Measurements from ENCODE around the gene PNPLA5.

The PNPLA5 gene

DNA sequence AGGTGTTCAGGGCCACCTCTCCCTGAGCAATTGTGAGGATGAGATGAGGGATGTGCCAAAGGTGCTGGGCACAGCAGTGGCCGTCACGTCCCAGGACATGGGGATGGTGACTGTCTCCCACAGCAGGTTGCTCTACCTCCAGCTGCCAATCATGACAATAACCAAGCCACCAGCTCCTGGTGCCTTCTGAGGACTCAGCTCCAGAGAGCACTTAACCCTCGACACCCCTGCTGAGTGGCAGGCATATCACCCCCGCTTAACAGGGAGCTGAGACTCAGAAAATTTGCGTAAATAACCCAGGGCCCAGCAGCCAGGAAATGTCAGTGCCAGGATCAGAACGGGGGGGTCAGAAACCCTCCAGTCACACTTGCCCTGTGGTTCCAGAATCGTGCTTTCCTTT, 8.4 kb upstream of the PNPLA5 start:
- DNase-seq = no peak

DNA sequence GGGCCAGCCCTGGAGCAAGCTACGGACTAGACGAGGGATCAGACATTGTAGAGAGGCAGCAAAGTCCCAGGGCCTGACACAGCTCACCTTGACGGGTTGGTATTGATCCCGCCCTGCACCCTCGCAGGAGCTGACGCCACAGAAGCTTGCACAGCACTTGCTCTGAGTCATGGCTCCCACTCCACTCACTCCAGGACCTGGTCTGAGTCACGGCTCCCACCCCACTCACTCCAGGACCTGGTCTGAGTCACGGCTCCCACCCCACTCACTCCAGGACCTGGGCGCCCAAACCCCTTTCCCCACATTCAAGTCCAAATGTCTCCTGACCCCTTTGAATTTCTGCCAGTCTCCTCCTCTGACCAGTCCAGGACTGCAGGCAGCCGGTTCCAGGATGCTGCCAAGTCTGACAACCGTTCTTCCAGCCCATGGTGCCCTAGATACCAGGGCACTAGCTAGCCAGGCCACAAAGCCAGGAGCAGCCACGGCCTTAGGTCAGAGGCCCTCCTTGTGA, 6.0 kb upstream of the PNPLA5 start:
- DNase-seq = no peak

DNA sequence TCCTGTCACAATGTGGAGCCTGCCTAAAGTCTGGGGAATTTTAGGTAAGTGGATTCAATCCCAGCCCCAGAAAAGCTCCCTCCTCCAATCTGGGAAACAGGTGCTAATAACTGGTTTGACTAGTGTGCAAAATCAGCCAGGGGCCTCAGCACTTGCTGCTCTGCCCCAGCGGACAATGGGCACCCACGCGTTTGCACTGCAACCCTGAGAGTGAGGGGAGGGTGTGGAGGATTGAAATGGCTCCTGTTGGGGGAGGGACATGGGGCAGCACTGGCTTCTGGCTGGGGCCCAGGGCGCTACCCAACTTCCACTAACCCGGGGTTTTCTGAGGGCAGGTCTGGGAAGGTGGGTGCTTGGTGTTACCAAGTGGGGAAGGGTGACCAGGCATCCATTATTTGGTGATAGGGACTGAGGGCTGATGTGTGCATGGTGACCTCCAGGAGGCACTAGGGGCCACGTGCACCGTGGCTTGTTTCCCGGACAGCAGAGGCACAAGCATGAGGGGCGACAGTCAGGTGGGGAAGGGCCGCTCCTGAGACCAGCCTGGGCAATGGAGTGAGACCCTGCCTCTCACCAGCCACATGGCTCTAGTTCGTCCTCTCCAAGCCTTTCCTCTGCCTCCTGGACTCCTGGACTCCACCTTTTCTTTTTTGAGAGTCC, 4.3 kb upstream of the PNPLA5 start:
- DNase-seq = no peak

DNA sequence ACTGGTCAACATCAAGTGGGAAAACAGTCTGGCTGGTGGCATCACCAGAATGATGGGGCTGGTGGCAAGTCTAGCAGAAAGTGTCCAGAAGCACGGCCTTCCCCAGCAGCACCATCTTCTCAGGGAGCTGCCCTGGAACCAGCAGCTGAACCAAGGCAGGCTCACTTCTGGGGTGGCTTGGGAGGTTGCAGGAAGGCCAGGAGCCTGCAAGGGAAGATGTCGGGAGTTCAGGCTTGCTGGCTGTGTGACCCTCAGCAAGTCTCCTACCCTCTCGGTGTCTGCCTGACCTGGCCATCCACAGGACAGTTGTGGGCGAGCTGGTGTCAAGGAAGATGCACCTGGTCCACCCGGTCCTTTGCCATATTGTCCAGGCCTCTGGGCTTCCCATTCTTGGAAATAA, 2.3 kb upstream of the PNPLA5 start:
- no peak for DNase-seq

DNA sequence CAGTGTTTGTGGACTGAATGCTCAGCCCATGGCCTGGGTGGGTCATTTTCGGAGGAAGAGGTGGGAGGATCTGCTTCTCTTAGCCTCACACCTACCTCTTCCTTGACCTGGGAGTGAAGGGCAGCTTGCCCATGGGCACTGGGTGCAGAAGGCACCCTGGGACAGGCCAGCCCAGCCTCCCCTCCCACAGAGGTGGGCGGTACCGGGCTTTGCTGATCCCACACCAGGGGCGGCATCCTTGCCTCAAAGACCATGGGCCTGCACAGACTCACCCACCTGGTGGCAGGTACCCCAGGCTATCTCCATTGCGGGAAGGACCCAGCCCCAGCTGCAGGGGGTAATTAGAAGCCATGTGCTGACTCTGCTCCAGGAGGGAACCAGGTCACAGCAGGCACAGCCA, 1.5 kb upstream of the PNPLA5 start:
- no peak for DNase-seq

DNA sequence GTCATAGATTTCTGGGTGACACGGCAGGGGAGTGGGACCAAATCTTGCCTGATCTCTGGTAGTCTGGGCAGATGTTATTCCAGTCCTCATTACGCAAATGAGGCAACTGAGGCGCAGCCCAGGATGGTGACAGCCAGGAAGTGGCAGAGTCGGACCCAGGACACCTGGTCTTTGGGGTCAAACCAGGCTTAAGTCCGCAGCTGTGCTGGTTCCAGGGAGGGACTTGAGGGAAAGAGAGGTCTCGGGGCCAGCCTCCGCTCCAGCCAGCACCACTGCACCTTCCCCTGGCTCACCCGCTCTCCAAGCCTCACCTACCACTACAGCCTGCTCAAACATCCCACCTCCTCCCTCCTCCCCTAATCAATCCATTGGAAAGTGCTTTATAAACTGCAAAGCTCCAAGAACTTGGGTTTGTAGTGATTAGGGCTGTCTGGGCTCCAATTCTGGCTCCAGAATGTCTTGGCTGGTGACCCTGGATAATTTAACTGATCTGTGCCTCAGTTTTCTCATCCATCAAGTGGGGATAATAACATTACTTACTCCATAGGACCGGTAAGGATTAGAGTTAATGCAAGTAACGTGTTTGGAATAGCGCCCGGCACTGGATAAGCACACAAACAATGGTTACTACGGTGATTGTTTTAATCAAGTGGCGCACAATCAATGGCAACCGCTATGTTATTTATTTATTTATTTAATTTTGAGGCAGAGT, 526 bp upstream of the PNPLA5 start:
- no peak for DNase-seq

DNA sequence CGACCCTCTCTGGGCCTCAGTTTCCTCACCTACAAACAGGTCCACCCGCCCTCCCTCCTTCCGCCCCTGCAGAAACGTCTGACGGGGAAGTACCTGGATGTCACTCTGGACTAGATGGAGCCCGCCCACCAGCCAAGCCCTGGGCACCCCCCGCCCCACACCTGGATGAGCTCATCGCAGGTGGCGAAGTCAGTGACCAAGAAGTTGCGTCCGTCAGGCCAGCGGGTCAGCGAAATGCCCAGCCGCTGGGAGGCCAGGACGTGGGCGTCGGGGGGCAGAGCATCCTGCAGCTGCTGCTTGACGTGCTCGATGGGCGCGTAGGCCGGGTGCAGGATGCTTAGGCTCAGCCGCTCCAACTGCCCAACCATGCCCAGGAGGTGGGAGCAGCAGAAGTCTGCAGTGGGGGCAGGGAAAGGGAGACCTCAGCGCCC, 897 bp downstream of the PNPLA5 start:
- DNase-seq = peak; percentile 5

DNA sequence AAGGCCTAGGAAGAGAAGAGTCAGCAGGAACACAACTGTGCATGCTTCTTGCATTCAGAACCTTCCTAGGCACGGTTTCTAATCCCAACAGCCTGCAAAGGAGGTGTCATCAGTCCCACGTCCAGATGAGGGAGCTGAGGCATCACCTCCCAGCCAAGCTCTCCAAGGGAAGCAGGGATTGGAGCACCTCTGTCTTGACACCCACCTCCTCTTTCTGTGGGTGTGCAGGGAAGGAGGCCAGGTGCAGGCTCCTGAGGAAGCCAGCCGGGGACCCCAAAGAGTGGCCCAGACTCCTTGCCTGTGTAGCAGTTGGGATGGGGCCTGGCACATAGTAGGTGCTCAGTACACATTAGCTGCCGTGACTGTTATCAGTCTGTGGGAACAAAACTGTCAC, 2.0 kb downstream of the PNPLA5 start:
- DNase-seq = no peak

DNA sequence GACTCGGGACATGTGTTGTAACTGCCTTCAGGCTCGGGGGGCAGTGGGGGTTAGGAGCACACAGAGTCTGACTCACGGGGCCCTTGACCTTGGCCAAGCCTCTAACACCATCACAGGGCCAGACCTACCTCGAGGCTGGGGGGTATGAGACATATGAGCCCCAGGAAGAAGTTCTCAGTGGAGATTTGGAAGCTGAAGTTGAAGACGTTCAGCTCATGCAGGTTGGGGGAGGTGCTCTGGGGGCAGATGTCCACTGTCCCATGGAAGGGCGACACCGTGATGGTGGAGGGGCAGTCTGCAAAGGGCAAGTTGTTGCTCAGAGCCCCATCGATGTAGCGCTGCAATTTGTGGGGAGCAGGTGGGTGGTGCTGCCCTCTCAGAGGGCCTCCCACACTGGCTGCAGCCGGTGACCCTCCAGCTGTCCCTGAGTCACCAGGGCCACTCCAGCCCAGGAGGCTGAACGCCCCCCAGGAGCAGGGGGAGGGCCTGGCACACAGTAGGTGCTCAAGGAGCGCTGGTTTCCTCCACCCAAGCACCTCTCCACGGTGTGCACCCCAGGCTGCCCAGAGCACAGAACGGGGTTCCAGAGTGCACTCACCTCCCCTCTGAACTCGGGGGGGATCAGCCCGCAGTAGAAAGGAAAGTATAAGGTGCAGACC, 2.5 kb downstream of the PNPLA5 start:
- DNase-seq = no peak

DNA sequence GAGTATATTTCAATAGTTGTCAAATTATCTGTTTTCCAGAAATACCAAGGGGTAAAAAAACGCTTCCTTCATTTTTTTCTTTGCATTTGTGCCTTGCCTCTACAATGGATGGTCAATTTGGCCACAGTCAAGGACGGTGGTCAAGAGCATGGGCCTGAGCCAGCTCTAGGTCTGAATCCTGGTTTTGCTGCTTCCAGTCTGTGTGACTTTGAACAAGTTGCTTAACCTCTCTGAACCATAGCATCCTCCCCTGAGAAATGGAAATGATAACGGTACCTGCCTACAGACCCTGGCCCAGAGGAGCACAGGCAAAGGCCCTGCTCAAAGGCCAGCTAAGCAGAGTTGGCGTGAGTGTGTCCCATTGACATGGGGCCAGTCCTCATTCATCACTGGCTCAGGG, 3.1 kb downstream of the PNPLA5 start:
- DNase-seq = no peak

DNA sequence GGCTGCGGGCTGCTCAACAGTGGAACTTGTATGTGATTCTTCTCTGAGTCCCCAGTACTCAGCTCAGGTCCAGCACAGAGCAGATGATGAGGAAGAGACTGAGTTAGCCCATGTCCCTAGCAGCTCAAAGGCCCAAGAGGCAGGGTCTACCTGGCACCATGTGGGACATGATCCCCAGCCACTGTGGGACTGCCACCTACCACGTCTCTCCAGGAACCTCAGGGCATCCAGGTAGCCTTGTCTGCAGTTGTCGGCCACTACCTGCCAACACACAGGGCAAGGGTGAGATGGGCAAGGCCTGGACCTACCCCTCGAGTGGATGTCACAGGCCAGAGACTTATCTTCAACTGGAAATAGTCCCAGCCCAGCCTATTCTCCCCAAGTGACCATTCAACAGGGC, 4.4 kb downstream of the PNPLA5 start:
- DNase-seq = no peak

DNA sequence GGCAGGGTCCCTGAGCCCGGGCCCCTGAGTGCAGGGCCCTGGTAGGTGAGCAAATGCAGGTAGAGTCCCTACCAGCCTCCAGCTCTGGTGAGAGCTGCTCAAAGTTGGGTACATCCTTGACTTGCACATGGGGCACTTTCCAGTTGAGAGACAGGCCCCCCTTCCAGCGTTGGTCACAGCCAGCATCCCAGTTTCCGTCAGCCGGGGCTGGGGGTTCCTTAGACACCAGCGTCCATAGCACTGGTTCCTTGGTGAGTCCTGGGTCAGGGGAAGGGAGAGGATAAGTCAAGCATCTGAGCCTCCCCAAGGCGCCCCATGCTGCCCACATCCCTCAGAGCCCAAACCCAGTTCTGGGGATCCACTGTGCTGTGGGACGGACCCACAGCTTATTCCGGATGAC, 5.6 kb downstream of the PNPLA5 start:
- no peak for DNase-seq

DNA sequence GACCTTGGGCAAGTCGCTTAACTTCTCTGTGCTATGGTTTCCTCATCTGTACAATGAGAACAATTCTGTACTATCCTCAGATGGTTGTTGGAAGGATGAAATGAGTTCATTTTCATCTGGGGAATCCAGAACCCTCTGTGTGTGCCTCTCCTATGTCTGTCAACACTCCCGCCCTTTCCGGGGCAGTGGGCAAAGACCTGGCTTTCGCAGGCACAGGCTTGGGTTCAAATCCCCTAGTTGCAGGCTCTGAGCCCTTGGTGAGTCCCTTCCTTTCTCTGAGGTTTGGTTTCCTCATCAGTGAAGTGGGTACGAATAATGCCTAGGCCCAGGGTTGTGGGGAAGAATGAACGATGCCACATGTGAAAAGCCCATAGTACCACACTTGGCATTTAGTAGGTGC, 6.0 kb downstream of the PNPLA5 start:
- DNase-seq = no peak

DNA sequence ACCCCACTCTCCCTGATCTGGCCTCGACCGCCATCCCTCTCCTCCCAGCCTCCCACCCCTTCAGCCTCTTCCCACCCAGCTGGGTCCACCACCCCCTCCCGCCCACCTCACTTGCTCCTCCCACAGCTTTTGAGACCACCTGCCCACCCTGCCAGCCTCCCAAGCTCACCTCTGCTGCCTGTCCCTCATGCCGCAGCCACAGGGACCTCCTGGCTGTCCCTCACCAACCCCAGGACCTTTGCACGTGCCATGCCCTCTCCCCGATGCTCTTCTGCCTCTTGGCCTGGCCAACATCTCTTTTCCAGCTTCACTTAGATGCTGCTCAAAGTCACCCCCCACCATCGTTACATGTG, 6.5 kb downstream of the PNPLA5 start:
- no peak for DNase-seq

DNA sequence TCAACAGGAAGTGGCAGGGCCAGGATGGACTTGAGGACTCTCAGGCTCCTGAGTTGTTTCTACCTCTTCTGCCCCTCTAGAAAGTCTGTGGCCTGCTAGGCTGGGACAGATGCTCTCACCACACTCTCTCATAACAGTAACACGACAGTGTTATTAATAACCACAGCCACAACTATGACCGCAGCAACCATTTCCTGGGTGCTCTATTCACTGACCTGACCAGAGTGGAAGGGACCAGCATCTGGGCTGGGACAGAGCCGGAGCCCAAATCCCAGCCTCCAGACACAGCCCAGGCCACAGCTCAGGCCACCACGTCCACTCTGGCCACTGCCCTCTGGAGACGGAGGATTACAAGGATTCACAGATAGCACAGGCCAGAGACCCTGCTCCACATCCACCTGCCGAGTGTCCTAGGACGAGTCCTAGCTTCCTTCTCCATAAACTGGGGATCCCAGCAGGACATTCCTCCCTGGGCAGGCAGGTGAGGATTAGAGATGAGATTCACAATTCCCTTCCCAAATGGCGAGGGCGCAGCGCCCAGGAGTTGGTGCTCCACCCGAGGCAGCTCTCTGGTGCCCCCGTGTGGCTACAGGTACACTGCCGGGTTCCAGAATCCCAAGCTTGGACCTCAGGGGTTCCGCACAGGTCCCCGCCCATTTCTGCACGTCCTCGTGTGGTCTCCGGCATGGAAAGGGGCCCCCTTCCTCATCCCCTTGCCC, 7.1 kb downstream of the PNPLA5 start:
- peak; percentile 26 for DNase-seq

DNA sequence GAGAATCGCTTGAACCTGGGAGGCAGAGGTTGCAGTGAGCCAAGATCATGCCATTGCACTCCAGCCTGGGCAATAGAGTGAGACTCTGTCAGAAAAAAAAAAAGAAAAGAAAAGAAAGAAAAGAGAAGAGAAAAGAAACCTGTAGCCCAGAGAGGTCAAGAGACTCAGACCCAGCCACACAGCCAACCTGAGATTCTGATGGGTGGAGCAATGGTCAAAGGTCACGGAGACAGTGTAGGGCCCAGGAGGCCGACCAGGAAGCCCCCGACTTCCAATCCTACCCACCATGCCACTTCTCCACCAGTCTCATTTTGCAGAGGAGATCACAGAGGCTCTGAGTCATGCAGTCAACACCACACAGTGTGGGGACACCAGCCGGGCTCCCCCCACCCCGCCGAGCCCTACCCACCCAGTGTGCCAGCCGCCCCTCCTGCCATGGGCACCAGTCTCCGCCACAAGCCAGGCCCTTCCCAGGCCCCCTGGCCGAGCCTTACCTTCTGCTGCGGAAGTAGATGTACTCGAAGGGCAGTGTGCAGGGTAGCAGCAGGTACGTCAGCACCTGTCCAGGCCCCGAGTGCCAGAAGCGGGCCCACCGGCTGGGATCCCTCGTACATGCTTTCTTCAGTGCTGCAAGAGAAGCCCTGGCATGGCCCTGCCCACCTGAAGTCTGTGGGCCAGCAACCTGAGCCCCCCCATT, 7.9 kb downstream of the PNPLA5 start:
- DNase-seq = no peak

DNA sequence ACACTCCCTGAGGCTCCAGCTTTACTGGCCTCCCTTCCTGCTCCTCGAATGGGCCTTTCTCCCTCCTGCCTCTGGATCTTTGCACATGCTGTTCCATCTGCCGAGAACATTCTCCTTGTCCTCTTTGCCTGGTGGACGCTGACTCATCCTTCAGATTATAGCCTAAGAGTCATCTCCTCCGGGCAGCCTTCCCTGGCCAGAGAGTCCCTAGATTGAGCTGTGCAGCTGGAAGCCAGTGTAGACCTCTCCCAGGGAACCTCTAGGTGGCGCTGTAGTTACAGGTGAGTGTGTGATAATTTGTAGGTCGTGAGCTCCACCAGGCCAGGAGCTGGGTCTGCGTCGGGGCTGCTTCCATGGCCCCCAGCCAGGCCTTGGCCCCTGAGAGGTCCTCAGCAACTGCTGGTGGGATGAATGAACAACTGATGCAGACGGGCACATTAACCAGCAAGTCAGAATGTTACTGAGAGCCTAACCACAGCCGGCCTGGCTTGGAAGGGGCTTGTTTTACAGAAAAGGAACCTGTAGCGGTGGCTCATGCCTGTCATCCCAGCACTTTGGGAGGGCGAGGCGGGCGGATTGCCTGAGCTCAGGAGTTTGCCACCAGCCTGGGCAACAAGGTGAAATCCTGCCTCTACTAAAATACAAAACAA, 8.7 kb downstream of the PNPLA5 start:
- peak; percentile 42 for DNase-seq

DNA sequence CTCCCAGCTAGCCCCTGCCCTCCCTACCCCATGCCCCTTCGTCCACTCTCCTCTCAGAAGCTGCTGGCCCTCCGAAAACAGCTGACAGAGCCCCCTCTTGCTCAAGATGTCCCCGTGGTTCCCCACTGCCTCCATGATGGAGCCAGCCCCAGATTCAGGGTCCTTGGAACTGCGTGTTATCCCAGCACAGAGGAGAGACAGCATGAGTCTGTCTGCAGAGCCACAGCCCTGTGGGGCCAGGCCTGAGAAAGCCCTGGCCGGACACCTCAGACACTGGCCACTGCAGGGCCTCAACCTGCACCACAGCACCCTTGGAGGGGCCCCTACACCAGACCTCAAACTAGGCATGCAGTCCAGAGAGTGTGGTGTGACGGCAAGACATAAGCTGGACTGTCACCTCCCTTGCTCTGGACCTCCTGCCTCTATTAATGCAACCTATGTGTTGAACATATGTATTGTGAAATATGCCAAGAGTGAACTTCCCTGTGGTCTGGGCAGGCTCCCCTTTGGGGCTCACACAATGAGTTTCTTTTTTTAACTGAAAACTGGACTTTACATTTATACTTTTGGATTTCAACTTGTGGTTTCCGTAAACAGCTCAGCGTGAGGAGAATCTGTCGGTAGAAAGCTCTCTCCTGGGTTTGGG, 9.6 kb downstream of the PNPLA5 start:
- no peak for DNase-seq

DNA sequence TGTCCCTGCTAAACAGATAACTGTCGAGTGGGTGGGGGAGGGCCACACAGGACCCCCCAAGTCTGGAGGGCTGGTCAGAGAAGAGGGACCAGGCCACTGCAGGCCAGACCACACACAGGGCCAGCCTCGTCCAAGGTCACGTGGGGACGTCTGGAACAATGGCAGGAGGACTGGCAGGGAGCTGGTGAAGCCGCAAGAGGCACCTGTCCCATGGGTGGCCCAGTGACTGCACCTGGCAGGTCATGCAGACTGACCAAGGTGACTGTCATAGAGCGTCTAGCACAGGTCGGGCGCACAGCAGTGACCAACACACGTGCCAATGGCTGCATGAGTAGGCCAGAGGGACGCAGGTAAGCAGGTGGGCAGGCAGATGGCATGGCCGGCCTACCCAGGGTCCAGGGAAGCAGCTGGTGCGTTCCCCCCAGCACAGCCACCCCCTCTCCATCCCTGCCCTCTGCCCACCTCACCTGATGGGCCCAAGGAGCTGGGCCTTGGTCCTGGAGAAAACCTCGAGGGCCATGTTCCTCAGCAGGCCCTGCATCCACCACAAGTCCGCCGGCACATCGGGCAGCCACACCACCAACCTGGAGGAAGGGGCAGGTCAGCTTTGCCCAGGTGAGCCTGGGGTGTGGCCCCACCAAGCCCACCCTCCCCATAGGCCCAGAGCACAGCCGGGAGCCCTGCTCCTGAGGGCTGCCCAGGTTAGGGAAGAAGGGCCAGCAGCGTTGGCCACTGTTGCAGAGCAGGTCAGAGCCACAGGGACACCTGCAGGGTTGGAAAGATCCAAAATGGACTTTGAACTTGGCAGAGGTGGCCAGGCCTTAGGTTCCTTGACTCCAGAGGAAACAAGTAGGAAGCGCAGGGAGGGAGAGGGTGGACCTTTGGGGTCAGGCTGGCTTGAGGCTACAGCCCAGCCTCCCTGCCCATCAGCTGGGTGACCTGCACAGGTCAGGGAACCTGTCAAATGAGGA, 10.4 kb downstream of the PNPLA5 start:
- DNase-seq = no peak

DNA sequence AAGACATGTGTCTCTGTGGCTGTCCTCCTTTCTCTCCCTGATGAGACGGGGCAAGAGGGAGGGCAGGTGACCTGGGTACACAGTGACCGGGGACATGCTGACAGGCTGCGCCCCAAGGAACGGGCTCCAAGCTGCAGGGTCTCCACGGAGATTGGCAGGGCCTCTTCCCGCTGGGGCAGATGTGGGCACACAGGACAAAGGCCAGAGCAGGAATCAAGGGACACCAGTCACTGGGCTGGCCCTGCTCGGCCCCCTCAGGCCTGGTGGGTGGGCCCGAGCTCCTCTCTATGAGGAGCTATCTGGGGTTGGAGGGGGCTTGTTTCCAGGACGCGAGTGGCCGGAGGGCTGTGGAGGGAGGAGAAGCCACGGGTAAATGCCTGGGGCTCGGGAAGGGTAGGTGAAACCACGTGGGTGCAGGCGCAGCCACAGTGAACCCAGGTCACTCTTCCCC, 11.2 kb downstream of the PNPLA5 start:
- no peak for DNase-seq

All from COR-L47 (cell line).